IMR-90 (cell line): ENCODE data around the gene DOC2B. TPM values are rescaled to one million over a fixed set of nuclear protein-coding genes. Genes with fewer than 3 reads are reported as not detected.

Experiments used
- ATAC-seq: fragments of 200-7000 bp; cut with Tn5 transposase; 2 replicates; pipeline ENCODE4 v1.9.1; 2020; ENCODE audit warnings: low read depth, mild to moderate bottlenecking, moderate library complexity
- BruUV-seq: library from RNA; stranded (reverse); fragments of 400-500 nt; replicated peaks from 2 replicates; lab custom pipeline; 2021; lab: Mats Ljungman, UMichigan
- CTCF ChIA-PET: fragments of 300-600 bp; formaldehyde crosslinking; extraction: SDS; loops from one replicate; lab custom pipeline; 2021; ENCODE audit warnings: antibody characterized with exemption; lab: Yijun Ruan, JAX
- POLR2A ChIA-PET: fragments of 300-600 bp; sonication (Branson Sonifier 250); formaldehyde crosslinking; loops from one replicate; lab custom pipeline; 2022; ENCODE audit warnings: antibody characterized with exemption; ENCODE audit not compliant: unreplicated experiment; lab: Charles Lee
- DNase-seq: peaks from one replicate; pipeline ENCODE4 v3.0.0; 2013
- H2AFZ ChIP-seq: replicated peaks from 2 replicates; pipeline ENCODE3; 2013; ENCODE audit warnings: low read length, mild to moderate bottlenecking; ENCODE audit not compliant: poor library complexity
- H2AK5ac ChIP-seq: 2 replicates; pipeline ENCODE4 v1.6.1; 2013; ENCODE audit warnings: low read depth, low read length, inconsistent platforms
- H2AK9ac ChIP-seq: replicated peaks from 2 replicates; pipeline ENCODE3; 2013; ENCODE audit warnings: mild to moderate bottlenecking, low read depth, low read length, moderate library complexity; ENCODE audit not compliant: poor library complexity
- H2BK120ac ChIP-seq: 2 replicates; pipeline ENCODE4 v1.6.1; 2013; ENCODE audit warnings: low read depth, low read length, inconsistent platforms
- H2BK15ac ChIP-seq: 3 replicates; pipeline ENCODE4 v1.6.1; 2013; ENCODE audit warnings: low read depth, low read length, inconsistent platforms
- H2BK20ac ChIP-seq: 2 replicates; pipeline ENCODE4 v1.6.1; 2013; ENCODE audit warnings: low read depth, mild to moderate bottlenecking, inconsistent platforms, low read length, moderate library complexity
- H2BK5ac ChIP-seq: 2 replicates; pipeline ENCODE4 v1.6.1; 2013; ENCODE audit warnings: mild to moderate bottlenecking, low read depth, low read length, inconsistent platforms; ENCODE audit not compliant: poor library complexity, severe bottlenecking
- H3K14ac ChIP-seq: replicated peaks from 2 replicates; pipeline ENCODE4 v1.6.1; 2013; ENCODE audit warnings: low read depth, low read length, inconsistent platforms
- H3K18ac ChIP-seq: 2 replicates; pipeline ENCODE4 v1.6.1; 2013; ENCODE audit warnings: low read depth, low read length, control low read depth
- H3K23ac ChIP-seq: 2 replicates; pipeline ENCODE4 v1.6.1; 2013; ENCODE audit warnings: low read depth, low read length, inconsistent platforms
- H3K27ac ChIP-seq: 2 replicates; pipeline ENCODE4 v1.5.1; 2013; ENCODE audit warnings: mild to moderate bottlenecking, control low read depth, low read length; ENCODE audit not compliant: insufficient read depth
- H3K27me3 ChIP-seq: 2 replicates; pipeline ENCODE4 v1.6.1; 2013; ENCODE audit warnings: low read length; ENCODE audit not compliant: control insufficient read depth, insufficient read depth
- H3K36me3 ChIP-seq: 2 replicates; pipeline ENCODE4 v1.6.1; 2013; ENCODE audit warnings: low read length, mixed read lengths; ENCODE audit not compliant: control insufficient read depth, insufficient read depth
- H3K4ac ChIP-seq: 2 replicates; pipeline ENCODE4 v1.6.1; 2013; ENCODE audit warnings: low read depth, low read length, inconsistent platforms
- H3K4me1 ChIP-seq: 2 replicates; pipeline ENCODE4 v1.6.1; 2013; ENCODE audit warnings: low read length, mixed read lengths; ENCODE audit not compliant: control insufficient read depth, insufficient read depth
- H3K4me2 ChIP-seq: 2 replicates; pipeline ENCODE4 v1.6.1; 2013; ENCODE audit warnings: low read depth, mild to moderate bottlenecking, control low read depth, low read length, moderate library complexity
- H3K4me3 ChIP-seq: 2 replicates; pipeline ENCODE4 v1.5.1; 2013; ENCODE audit warnings: low read depth, mild to moderate bottlenecking, control low read depth, low read length, moderate library complexity; ENCODE audit not compliant: insufficient read depth
- H3K56ac ChIP-seq: 2 replicates; pipeline ENCODE4 v1.6.1; 2013; ENCODE audit warnings: low read length, inconsistent platforms; ENCODE audit not compliant: insufficient read depth; ENCODE audit errors: extremely low read depth
- H3K79me1 ChIP-seq, 2 experiments: 2 replicates each; pipeline ENCODE4 v1.6.1; 2013; ENCODE audit warnings: low read length in 2 of 2, inconsistent platforms in 1 of 2, low read depth in 1 of 2
- H3K9ac ChIP-seq: 2 replicates; pipeline ENCODE4 v1.6.1; 2013; ENCODE audit warnings: low read depth, low read length, control low read depth
- H3K9me1 ChIP-seq: 2 replicates; pipeline ENCODE4 v1.6.1; 2013; ENCODE audit warnings: low read length, inconsistent platforms; ENCODE audit not compliant: insufficient read depth
- H3K9me3 ChIP-seq: 2 replicates; pipeline ENCODE4 v1.6.1; 2013; ENCODE audit warnings: low read length; ENCODE audit not compliant: control insufficient read depth, insufficient read depth
- H4K20me1 ChIP-seq: 2 replicates; pipeline ENCODE4 v1.6.1; 2013; ENCODE audit warnings: low read length, inconsistent platforms; ENCODE audit not compliant: insufficient read depth
- H4K5ac ChIP-seq: 2 replicates; pipeline ENCODE4 v1.6.1; 2013; ENCODE audit warnings: mild to moderate bottlenecking, low read depth, low read length, control low read depth
- H4K8ac ChIP-seq, 2 experiments: 2 replicates each; pipeline ENCODE4 v1.6.1; 2013; ENCODE audit warnings: low read depth in 2 of 2, low read length in 2 of 2, control low read depth in 1 of 2, inconsistent platforms in 1 of 2
- H4K91ac ChIP-seq: 2 replicates; pipeline ENCODE4 v1.6.1; 2013; ENCODE audit warnings: low read depth, low read length, inconsistent platforms; ENCODE audit not compliant: insufficient read depth
- CEBPB ChIP-seq: IDR thresholded peaks from 2 replicates; pipeline ENCODE4 v1.6.1; 2012; ENCODE audit warnings: low read depth, low read length, improper control_type of control experiment
- FOS ChIP-seq: fragments of 150-350 bp; IDR thresholded peaks from 2 replicates; pipeline ENCODE4 v1.6.1; 2016; ENCODE audit warnings: low read depth, low read length
- MAFK ChIP-seq: IDR thresholded peaks from 2 replicates; pipeline ENCODE4 v1.6.1; 2012; ENCODE audit warnings: low read depth, low read length, improper control_type of control experiment
- MAZ ChIP-seq: IDR thresholded peaks from 2 replicates; pipeline ENCODE4 v1.6.1; 2012; ENCODE audit warnings: low read depth, mild to moderate bottlenecking, low read length, improper control_type of control experiment, moderate library complexity, borderline replicate concordance
- MXI1 ChIP-seq: IDR thresholded peaks from 2 replicates; pipeline ENCODE4 v1.6.1; 2012; ENCODE audit warnings: low read depth, mild to moderate bottlenecking, low read length, moderate library complexity, borderline replicate concordance
- NFE2L2 ChIP-seq: fragments of 150-350 bp; IDR thresholded peaks from 2 replicates; pipeline ENCODE4 v1.6.1; 2016; ENCODE audit warnings: low read depth, mild to moderate bottlenecking, low read length
- POLR2A ChIP-seq: IDR thresholded peaks from 2 replicates; pipeline ENCODE4 v1.6.1; 2012; ENCODE audit warnings: mild to moderate bottlenecking, low read depth, low read length
- RAD21 ChIP-seq: IDR thresholded peaks from 2 replicates; pipeline ENCODE4 v1.6.1; 2012; ENCODE audit warnings: low read length, improper control_type of control experiment
- RFX5 ChIP-seq: IDR thresholded peaks from 2 replicates; pipeline ENCODE4 v1.8.0; 2012; ENCODE audit warnings: low read depth, mild to moderate bottlenecking, low read length, moderate library complexity
- WGBS, 2 experiments: methylation state at CpG; one replicate each; pipeline versions ENCODE4 v1.1.5 to v1.1.7; 2013; ENCODE audit warnings: missing lambda C conversion rate in 2 of 2; ENCODE audit not compliant: insufficient read length in 1 of 2; ENCODE audit errors: extremely low coverage in 2 of 2; 5-methylcytosine and 5-hydroxymethylcytosine counted together
- dilution Hi-C: fragments of 300-500 bp; cut with HindIII; formaldehyde crosslinking; loops from one replicate; pipeline ENCODE4 v1.14.3; 2018; ENCODE audit warnings: low sequenced_read_pairs; ENCODE audit not compliant: unreplicated experiment
- in situ Hi-C: fragments of 300-500 bp; cut with MboI; formaldehyde crosslinking; loops from 3 replicates; pipeline ENCODE4 v1.14.3; 2019; ENCODE audit warnings: low sequenced_read_pairs, inconsistent platforms, mixed read lengths
- intact Hi-C: fragments of 100-400 bp; cut with micrococcal nuclease; formaldehyde crosslinking; loops from 2 replicates; pipeline ENCODE4 v1.10.0; 2022
- polyA plus RNA-seq, 3 experiments: library from polyadenylated mRNA; depleted of rRNA; stranded (reverse); fragments of >200 nt; gene quantifications; 2 replicates each; pipeline ENCODE4 v1.2.3, GENCODE V29; 2012; ENCODE audit warnings: low replicate concordance in 1 of 3
- total RNA-seq: library from RNA; depleted of rRNA; stranded (reverse); fragments of >200 nt; gene quantifications from 2 replicates; pipeline ENCODE4 v1.2.3, GENCODE V29; 2012
- TF ChIP-seq, protein P1 (sequence below): conservative IDR thresholded peaks from 2 replicates; pipeline ENCODE4 v1.5.1; 2012; ENCODE audit warnings: mild to moderate bottlenecking, low read depth, low read length, improper control_type of control experiment
- TF ChIP-seq, protein P2 (sequence below): fragments of 150-350 bp; IDR thresholded peaks from 2 replicates; pipeline ENCODE4 v1.6.1; 2017; ENCODE audit warnings: mild to moderate bottlenecking, antibody characterized with exemption, low read length, low read depth
- TF ChIP-seq, protein P3 (sequence below): fragments of 150-350 bp; IDR thresholded peaks from 2 replicates; pipeline ENCODE4 v1.6.1; 2016; ENCODE audit warnings: low read depth, mild to moderate bottlenecking, low read length, moderate library complexity, borderline replicate concordance

Gene DOC2B
- total and polyA plus RNA-seq, 2 of the 4 experiments (the other 2 are of a cell fraction), result not detected

DNA sequence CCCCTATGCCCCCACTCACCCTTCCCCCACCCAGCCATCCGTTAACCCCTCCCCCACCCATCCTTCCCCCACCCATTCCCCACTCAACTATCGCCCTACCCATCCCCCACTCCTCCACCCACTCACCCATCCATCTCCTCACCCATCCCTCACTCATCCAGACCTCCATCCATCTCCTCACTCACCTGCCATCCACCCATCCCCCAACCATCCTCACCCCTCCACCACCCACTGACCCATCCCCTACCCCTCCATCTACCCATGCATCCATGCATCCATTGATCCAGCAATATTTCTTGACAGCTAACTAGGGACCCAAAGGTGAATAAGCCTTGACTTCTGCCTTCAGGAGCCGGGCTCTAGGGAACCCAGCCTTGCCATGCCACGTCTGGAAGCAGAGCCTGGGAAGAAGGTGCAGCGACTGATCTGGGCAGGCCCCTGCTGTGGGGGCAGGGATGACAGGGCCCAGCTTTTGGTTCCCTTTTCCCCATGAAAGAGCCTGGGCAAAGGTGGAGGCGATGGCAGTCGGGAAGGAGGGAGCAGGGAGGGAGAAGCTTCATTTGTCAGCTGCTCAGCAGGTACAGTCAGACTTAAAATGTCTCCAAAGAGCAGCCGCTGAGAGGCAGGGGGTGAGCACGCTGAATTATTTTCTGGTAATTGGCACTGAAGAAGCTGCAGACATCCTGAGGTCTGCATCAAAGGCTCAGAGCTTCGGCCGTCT lies 23.1 kb upstream of the DOC2B start:
- DNase-seq (no peak), ATAC-seq (no peak)
- Histone ChIP-seq H2BK5ac (no peak overlapping the region), H4K8ac (no peak overlapping the region), H3K56ac (no peak overlapping the region), H2AK9ac (no peak overlapping the region), H2AK5ac (no peak overlapping the region), H3K4ac (no peak overlapping the region), H3K9me3 (peaks cover 7% of the 10 kb centered on the region), H3K9ac (no peak overlapping the region), H3K4me1 (no peaks in the 10 kb centered on the region), H3K9me1 (no peaks in the 10 kb centered on the region), H2AFZ (no peak overlapping the region), H3K79me1 (no peaks in the 10 kb centered on the region), H3K18ac (no peak overlapping the region), H3K23ac (no peak overlapping the region), H4K5ac (no peak overlapping the region), H3K14ac (no peak overlapping the region), H3K27ac (no peak overlapping the region), H3K4me3 (no peak overlapping the region), H4K91ac (no peak overlapping the region), H2BK15ac (no peak overlapping the region), H2BK120ac (no peak overlapping the region), H3K27me3 (peaks cover 27% of the 10 kb centered on the region), H4K20me1 (no peaks in the 10 kb centered on the region), H3K4me2 (no peak overlapping the region), H2BK20ac (no peak overlapping the region), H3K36me3 (no peaks in the 10 kb centered on the region)
- intact Hi-C loops, result no loop called here
- in situ Hi-C loops, result no loop called here
- ChIA-PET POLR2A (no interaction called here), CTCF (no interaction called here)
- no TSS peak for BruUV-seq
- TF ChIP-seq NFE2L2 (no peak), POLR2A (no peak), MAFK (no peak), MXI1 (no peak), MAZ (no peak), FOS (no peak), RAD21 (no peak), CEBPB (no peak), RFX5 (no peak)
- TF ChIP-seq, protein P1, sequence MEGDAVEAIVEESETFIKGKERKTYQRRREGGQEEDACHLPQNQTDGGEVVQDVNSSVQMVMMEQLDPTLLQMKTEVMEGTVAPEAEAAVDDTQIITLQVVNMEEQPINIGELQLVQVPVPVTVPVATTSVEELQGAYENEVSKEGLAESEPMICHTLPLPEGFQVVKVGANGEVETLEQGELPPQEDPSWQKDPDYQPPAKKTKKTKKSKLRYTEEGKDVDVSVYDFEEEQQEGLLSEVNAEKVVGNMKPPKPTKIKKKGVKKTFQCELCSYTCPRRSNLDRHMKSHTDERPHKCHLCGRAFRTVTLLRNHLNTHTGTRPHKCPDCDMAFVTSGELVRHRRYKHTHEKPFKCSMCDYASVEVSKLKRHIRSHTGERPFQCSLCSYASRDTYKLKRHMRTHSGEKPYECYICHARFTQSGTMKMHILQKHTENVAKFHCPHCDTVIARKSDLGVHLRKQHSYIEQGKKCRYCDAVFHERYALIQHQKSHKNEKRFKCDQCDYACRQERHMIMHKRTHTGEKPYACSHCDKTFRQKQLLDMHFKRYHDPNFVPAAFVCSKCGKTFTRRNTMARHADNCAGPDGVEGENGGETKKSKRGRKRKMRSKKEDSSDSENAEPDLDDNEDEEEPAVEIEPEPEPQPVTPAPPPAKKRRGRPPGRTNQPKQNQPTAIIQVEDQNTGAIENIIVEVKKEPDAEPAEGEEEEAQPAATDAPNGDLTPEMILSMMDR, result no peak
- TF ChIP-seq, protein P2, sequence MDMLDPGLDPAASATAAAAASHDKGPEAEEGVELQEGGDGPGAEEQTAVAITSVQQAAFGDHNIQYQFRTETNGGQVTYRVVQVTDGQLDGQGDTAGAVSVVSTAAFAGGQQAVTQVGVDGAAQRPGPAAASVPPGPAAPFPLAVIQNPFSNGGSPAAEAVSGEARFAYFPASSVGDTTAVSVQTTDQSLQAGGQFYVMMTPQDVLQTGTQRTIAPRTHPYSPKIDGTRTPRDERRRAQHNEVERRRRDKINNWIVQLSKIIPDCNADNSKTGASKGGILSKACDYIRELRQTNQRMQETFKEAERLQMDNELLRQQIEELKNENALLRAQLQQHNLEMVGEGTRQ, result no peak
- TF ChIP-seq, protein P3, sequence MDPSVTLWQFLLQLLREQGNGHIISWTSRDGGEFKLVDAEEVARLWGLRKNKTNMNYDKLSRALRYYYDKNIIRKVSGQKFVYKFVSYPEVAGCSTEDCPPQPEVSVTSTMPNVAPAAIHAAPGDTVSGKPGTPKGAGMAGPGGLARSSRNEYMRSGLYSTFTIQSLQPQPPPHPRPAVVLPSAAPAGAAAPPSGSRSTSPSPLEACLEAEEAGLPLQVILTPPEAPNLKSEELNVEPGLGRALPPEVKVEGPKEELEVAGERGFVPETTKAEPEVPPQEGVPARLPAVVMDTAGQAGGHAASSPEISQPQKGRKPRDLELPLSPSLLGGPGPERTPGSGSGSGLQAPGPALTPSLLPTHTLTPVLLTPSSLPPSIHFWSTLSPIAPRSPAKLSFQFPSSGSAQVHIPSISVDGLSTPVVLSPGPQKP, result no peak
- 15 to 88% methylated on average over 1 to 3 of the region's 11 CpGs for WGBS, 2 experiments
- dilution Hi-C loops, result no loop called here
